BE2C (cell line): ENCODE data around the gene SLAMF6. TPM values are rescaled to one million over a fixed set of nuclear protein-coding genes. Genes with fewer than 3 reads are reported as not detected.
"Not testable (repeated sequence)": the region's sequence is repeated elsewhere in the genome, so short reads cannot be mapped to it uniquely, and the experiment has no call there.

Experiments
- DNase-seq: peaks from one replicate; pipeline ENCODE4 v3.0.0-alpha.2; 2020
- H3K27me3 ChIP-seq: fragments of 250-450 bp; sonication (Bioruptor Pico); 2 replicates; pipeline ENCODE4 v1.5.1; 2020; ENCODE audit warnings: mild to moderate bottlenecking
- H3K36me3 ChIP-seq: fragments of 250-450 bp; sonication (Bioruptor Pico); 2 replicates; pipeline ENCODE4 v1.5.1; 2020; ENCODE audit warnings: mild to moderate bottlenecking
- H3K4me1 ChIP-seq: fragments of 250-450 bp; sonication (Bioruptor Pico); 2 replicates; pipeline ENCODE4 v1.5.1; 2020
- H3K4me3 ChIP-seq: 2 replicates; pipeline ENCODE4 v1.5.1; 2011; ENCODE audit warnings: low read depth, low read length
- H3K9me3 ChIP-seq: fragments of 250-450 bp; sonication (Bioruptor Pico); 2 replicates; pipeline ENCODE4 v1.5.1; 2020
- CTCF ChIP-seq: IDR thresholded peaks from 2 replicates; pipeline ENCODE4 v1.5.1; 2012; ENCODE audit warnings: mild to moderate bottlenecking, low read depth, low read length
- polyA plus RNA-seq: library from polyadenylated mRNA; unstranded; fragments of >200 nt; gene quantifications from one replicate; pipeline ENCODE4 v1.2.1, GENCODE V29; 2012; ENCODE audit warnings: low read depth, missing spikeins; ENCODE audit not compliant: insufficient read length, insufficient read depth

SLAMF6 gene
- polyA plus RNA-seq = not detected

GRCh38 chr1:160522622-160523345, at the start of gene SLAMF6:
SLAMF6 (minus strand) TSS chr1:160523255; CDS start chr1:160523192, 63 bp downstream.
- no peaks in the 10 kb centered on the region for H3K9me3 ChIP-seq
- no peak for DNase-seq
- H3K4me1 ChIP-seq = no peaks in the 10 kb centered on the region
- no peaks in the 10 kb centered on the region for H3K27me3 ChIP-seq
- no peaks in the 10 kb centered on the region for H3K36me3 ChIP-seq
- no peak within 1 kb of the TSS for H3K4me3 ChIP-seq
- no peak for TF ChIP-seq CTCF

- H3K36me3 ChIP-seq = no peaks in the 10 kb centered on the region
- no peaks in the 10 kb centered on the region for H3K27me3 ChIP-seq
- H3K4me3 ChIP-seq = no peak overlapping the region
- DNase-seq = no peak
- no peaks in the 10 kb centered on the region for H3K4me1 ChIP-seq
- no peaks in the 10 kb centered on the region for H3K9me3 ChIP-seq
- TF ChIP-seq CTCF = no peak
Observed at GRCh38 chr1:160570840-160571239, 47.8 kb upstream of the SLAMF6 start.

- no peak for DNase-seq
- H3K36me3 ChIP-seq = no peaks in the 10 kb centered on the region
- H3K4me1 ChIP-seq = no peaks in the 10 kb centered on the region
- H3K27me3 ChIP-seq = no peaks in the 10 kb centered on the region
- no peak for TF ChIP-seq CTCF
- no peak overlapping the region for H3K4me3 ChIP-seq
- no peaks in the 10 kb centered on the region for H3K9me3 ChIP-seq
Observed at GRCh38 chr1:160569806-160570205, 46.8 kb upstream of the SLAMF6 start.

- H3K4me1 ChIP-seq = no peaks in the 10 kb centered on the region
- H3K4me3 ChIP-seq = no peak overlapping the region
- TF ChIP-seq CTCF = no peak
- no peak for DNase-seq
- H3K36me3 ChIP-seq = no peaks in the 10 kb centered on the region
- H3K27me3 ChIP-seq = no peaks in the 10 kb centered on the region
- no peaks in the 10 kb centered on the region for H3K9me3 ChIP-seq
Observed at GRCh38 chr1:160567858-160568682, 45.0 kb upstream of the SLAMF6 start.

GRCh38 chr1:160567341-160567740, 44.3 kb upstream of the SLAMF6 start:
- no peak for DNase-seq
- Histone ChIP-seq H3K9me3 (no peaks in the 10 kb centered on the region), H3K36me3 (no peaks in the 10 kb centered on the region), H3K4me1 (no peaks in the 10 kb centered on the region), H3K4me3 (no peak overlapping the region), H3K27me3 (no peaks in the 10 kb centered on the region)
- TF ChIP-seq CTCF = no peak

GRCh38 chr1:160565564-160565963, 42.5 kb upstream of the SLAMF6 start:
- H3K4me3 ChIP-seq = no peak overlapping the region
- no peaks in the 10 kb centered on the region for H3K4me1 ChIP-seq
- H3K36me3 ChIP-seq = no peaks in the 10 kb centered on the region
- TF ChIP-seq CTCF = no peak
- no peak for DNase-seq
- H3K27me3 ChIP-seq = no peaks in the 10 kb centered on the region
- no peaks in the 10 kb centered on the region for H3K9me3 ChIP-seq

GRCh38 chr1:160563230-160563629, 40.2 kb upstream of the SLAMF6 start:
- H3K4me3 ChIP-seq, H3K36me3 ChIP-seq, H3K27me3 ChIP-seq, H3K9me3 ChIP-seq, H3K4me1 ChIP-seq, DNase-seq: not testable (repeated sequence)

- H3K4me3 ChIP-seq, H3K4me1 ChIP-seq, H3K9me3 ChIP-seq, H3K27me3 ChIP-seq, DNase-seq, H3K36me3 ChIP-seq: not testable (repeated sequence)
Observed at GRCh38 chr1:160562745-160563144, 39.7 kb upstream of the SLAMF6 start.
